H1 (cell line): ENCODE results near the gene TBKBP1.

Experiments
- CHD2 ChIP-seq: IDR thresholded peaks from 2 replicates; pipeline ENCODE4 v1.6.1; 2012; ENCODE audit warnings: low read length, improper control_type of control experiment
- HDAC6 ChIP-seq: IDR thresholded peaks from one replicate; pipeline ENCODE4 v1.7.1; 2012; ENCODE audit warnings: low read depth, mild to moderate bottlenecking, inconsistent platforms, low read length, moderate library complexity
- POLR2A ChIP-seq, 2 experiments: IDR thresholded peaks; 1 replicate in 1 of 2; 2 replicates in 1 of 2; pipeline ENCODE4 v1.6.1; 2011; ENCODE audit warnings: low read depth in 2 of 2, low read length in 2 of 2, mild to moderate bottlenecking in 2 of 2; ENCODE audit errors: control extremely low read depth in 1 of 2
- POLR2AphosphoS5 ChIP-seq: IDR thresholded peaks from 2 replicates; pipeline ENCODE4 v1.6.1; 2011; ENCODE audit warnings: low read depth, low read length
- RAD21 ChIP-seq, 2 experiments: IDR thresholded peaks in 1 of 2; conservative IDR thresholded peaks in 1 of 2; 2 replicates each; pipeline ENCODE4 v1.6.1; 2011; ENCODE audit warnings: low read depth in 2 of 2, low read length in 2 of 2, improper control_type of control experiment in 1 of 2, inconsistent platforms in 1 of 2, mild to moderate bottlenecking in 1 of 2, moderate library complexity in 1 of 2
- RBBP5 ChIP-seq: IDR thresholded peaks from 2 replicates; pipeline ENCODE4 v1.7.1; 2012; ENCODE audit warnings: low read depth, mild to moderate bottlenecking, inconsistent platforms, low read length, moderate library complexity, borderline replicate concordance
- RFX5 ChIP-seq: IDR thresholded peaks from 2 replicates; pipeline ENCODE4 v1.6.1; 2011; ENCODE audit warnings: low read depth, low read length, improper control_type of control experiment, borderline replicate concordance
- RXRA ChIP-seq: IDR thresholded peaks from 2 replicates; pipeline ENCODE4 v1.6.1; 2011; ENCODE audit warnings: low read depth, mild to moderate bottlenecking, low read length, moderate library complexity; ENCODE audit not compliant: insufficient read depth
- SIN3A ChIP-seq, 2 experiments: IDR thresholded peaks in 1 of 2; conservative IDR thresholded peaks in 1 of 2; 2 replicates each; pipeline ENCODE4 v1.6.1; 2011 to 2012; ENCODE audit warnings: low read length in 2 of 2, improper control_type of control experiment in 1 of 2, low read depth in 1 of 2, mild to moderate bottlenecking in 1 of 2
- SIX5 ChIP-seq: IDR thresholded peaks from 2 replicates; pipeline ENCODE4 v1.6.1; 2011; ENCODE audit warnings: mild to moderate bottlenecking, low read depth, low read length
- SUZ12 ChIP-seq: fragments of 200-600 bp; sonication (generic); IDR thresholded peaks from 2 replicates; pipeline ENCODE4 v1.6.1; 2012; ENCODE audit warnings: mild to moderate bottlenecking, inconsistent platforms, low read length, moderate library complexity, mixed read lengths
- ZNF274 ChIP-seq: IDR thresholded peaks from 2 replicates; pipeline ENCODE4 v1.7.0; 2012; ENCODE audit warnings: low read length, borderline replicate concordance; ENCODE audit errors: extremely low read depth
- TF ChIP-seq, protein P1 (sequence below), 3 experiments: IDR thresholded peaks; 1 replicate in 2 of 3; 2 replicates in 1 of 3; pipeline versions ENCODE4 v1.5.1 to v1.6.1; 2011; ENCODE audit warnings: low read length in 3 of 3, mild to moderate bottlenecking in 3 of 3, inconsistent platforms in 2 of 3, low read depth in 1 of 3, moderate library complexity in 1 of 3; ENCODE audit not compliant: insufficient read depth in 1 of 3; ENCODE audit errors: control extremely low read depth in 1 of 3
- TF ChIP-seq, protein P2 (sequence below): IDR thresholded peaks from 2 replicates; pipeline ENCODE4 v1.6.1; 2011; ENCODE audit warnings: low read length, improper control_type of control experiment

DNA sequence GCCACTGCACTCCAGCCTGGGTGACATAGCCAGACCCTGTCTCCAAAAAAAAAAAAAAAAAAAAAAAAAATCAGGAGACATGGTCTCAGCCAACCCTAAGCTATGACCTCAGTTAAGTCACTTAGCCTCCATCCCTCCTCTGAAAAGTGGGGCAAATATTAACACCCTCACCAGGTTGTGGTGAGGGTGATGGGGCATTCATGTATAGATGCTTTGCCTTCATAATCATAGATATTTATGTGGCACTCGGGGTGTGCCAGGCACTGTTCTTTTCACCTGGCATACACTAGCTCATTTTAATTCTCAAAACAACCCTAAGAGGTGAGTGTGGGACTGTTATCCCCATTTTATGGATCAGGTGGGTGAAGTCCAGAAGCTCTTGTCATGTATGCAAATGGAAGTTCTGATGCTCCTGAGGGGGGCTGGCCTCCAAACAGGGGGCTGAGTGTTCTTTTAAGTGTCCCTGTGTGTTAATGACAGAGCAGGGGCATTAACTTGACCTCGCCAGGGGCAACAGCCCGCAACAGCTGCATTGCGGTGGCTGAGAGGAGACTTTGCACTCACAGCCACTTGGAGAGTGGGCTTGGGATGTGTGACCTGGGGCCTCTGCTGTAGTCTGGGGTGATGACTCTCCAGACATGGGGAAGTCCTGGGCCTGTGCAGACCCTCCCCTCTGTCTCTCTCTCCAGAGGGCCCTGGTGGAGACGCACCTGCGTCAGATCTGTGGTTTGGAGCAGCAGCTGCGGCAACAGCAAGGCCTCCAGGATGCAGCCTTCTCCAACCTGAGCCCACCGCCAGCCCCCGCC lies 4.1 kb downstream of the TBKBP1 start:
- TF ChIP-seq ZNF274 (no peak), HDAC6 (no peak), POLR2A (IDR thresholded peaks at IDR 0.05; ENCODE audit: control extremely low read depth in 1 of 2, low read depth in 2 of 2, low read length in 2 of 2) (no peak), CHD2 (no peak), RAD21 (IDR thresholded peaks at IDR 0.05 in 1 of 2, conservative IDR thresholded peaks at IDR 0.05 in 1 of 2; ENCODE audit: low read depth in 2 of 2, low read length in 2 of 2) (no peak), SIX5 (no peak), SUZ12 (no peak), RFX5 (no peak), RBBP5 (no peak), SIN3A (conservative IDR thresholded peaks at IDR 0.05 in 1 of 2, IDR thresholded peaks at IDR 0.05 in 1 of 2; ENCODE audit: low read depth in 1 of 2, low read length in 2 of 2) (no peak), POLR2AphosphoS5 (no peak), RXRA (no peak)
- TF ChIP-seq, protein P1, sequence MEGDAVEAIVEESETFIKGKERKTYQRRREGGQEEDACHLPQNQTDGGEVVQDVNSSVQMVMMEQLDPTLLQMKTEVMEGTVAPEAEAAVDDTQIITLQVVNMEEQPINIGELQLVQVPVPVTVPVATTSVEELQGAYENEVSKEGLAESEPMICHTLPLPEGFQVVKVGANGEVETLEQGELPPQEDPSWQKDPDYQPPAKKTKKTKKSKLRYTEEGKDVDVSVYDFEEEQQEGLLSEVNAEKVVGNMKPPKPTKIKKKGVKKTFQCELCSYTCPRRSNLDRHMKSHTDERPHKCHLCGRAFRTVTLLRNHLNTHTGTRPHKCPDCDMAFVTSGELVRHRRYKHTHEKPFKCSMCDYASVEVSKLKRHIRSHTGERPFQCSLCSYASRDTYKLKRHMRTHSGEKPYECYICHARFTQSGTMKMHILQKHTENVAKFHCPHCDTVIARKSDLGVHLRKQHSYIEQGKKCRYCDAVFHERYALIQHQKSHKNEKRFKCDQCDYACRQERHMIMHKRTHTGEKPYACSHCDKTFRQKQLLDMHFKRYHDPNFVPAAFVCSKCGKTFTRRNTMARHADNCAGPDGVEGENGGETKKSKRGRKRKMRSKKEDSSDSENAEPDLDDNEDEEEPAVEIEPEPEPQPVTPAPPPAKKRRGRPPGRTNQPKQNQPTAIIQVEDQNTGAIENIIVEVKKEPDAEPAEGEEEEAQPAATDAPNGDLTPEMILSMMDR (IDR thresholded peaks at IDR 0.05; ENCODE audit: control extremely low read depth in 1 of 3, insufficient read depth in 1 of 3, low read depth in 1 of 3, low read length in 3 of 3): no peak
- TF ChIP-seq, protein P2, sequence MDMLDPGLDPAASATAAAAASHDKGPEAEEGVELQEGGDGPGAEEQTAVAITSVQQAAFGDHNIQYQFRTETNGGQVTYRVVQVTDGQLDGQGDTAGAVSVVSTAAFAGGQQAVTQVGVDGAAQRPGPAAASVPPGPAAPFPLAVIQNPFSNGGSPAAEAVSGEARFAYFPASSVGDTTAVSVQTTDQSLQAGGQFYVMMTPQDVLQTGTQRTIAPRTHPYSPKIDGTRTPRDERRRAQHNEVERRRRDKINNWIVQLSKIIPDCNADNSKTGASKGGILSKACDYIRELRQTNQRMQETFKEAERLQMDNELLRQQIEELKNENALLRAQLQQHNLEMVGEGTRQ: no peak
